MM.1S (cell line): ENCODE results near the gene FBP1.

Experiments
- DNase-seq: peaks from one replicate; pipeline ENCODE4 v3.0.0-alpha.2; 2015
- H2AFZ ChIP-seq: fragments of 300-600 bp; sonication (generic); 2 replicates; pipeline ENCODE4 v1.6.0; 2016; ENCODE audit warnings: antibody characterized with exemption, low read length
- H3F3A ChIP-seq: fragments of 300-600 bp; sonication (generic); 2 replicates; pipeline ENCODE4 v1.6.1; 2016; ENCODE audit warnings: mild to moderate bottlenecking, antibody characterized with exemption, low read length, moderate library complexity, mixed read lengths; ENCODE audit not compliant: insufficient read depth
- H3K27ac ChIP-seq: fragments of 300-600 bp; sonication (generic); 2 replicates; pipeline ENCODE4 v1.5.1; 2016; ENCODE audit warnings: mild to moderate bottlenecking, low read length
- H3K27me3 ChIP-seq: fragments of 300-600 bp; sonication (generic); replicated peaks from 2 replicates; pipeline ENCODE4 v1.6.0; 2016; ENCODE audit warnings: low read length; ENCODE audit not compliant: insufficient read depth
- H3K36me3 ChIP-seq: fragments of 300-600 bp; sonication (generic); replicated peaks from 2 replicates; pipeline ENCODE4 v1.6.1; 2016; ENCODE audit warnings: mild to moderate bottlenecking, low read length, mixed read lengths; ENCODE audit not compliant: insufficient read depth
- H3K4me1 ChIP-seq: fragments of 300-600 bp; sonication (generic); 2 replicates; pipeline ENCODE4 v1.6.1; 2016; ENCODE audit warnings: low read length, mixed read lengths
- H3K4me2 ChIP-seq: fragments of 300-600 bp; sonication (generic); 2 replicates; pipeline ENCODE4 v1.6.0; 2016; ENCODE audit warnings: low read depth, low read length
- H3K4me3 ChIP-seq: fragments of 300-600 bp; sonication (generic); 2 replicates; pipeline ENCODE4 v1.5.1; 2016; ENCODE audit warnings: low read length, mixed read lengths
- H3K79me2 ChIP-seq: fragments of 300-600 bp; sonication (generic); 2 replicates; pipeline ENCODE4 v1.6.1; 2016; ENCODE audit warnings: mixed run types, low read length, mixed read lengths
- H3K9ac ChIP-seq: fragments of 300-600 bp; sonication (generic); 2 replicates; pipeline ENCODE4 v1.6.1; 2016; ENCODE audit warnings: low read length, mixed read lengths
- H3K9me2 ChIP-seq: fragments of 300-600 bp; sonication (generic); replicated peaks from 2 replicates; pipeline ENCODE4 v1.6.1; 2016; ENCODE audit warnings: mild to moderate bottlenecking, low read length, mixed read lengths; ENCODE audit not compliant: insufficient read depth
- H3K9me3 ChIP-seq: fragments of 300-600 bp; sonication (generic); replicated peaks from 2 replicates; pipeline ENCODE4 v1.6.1; 2016; ENCODE audit warnings: mild to moderate bottlenecking, low read length, mixed read lengths; ENCODE audit not compliant: insufficient read depth
- H4K20me1 ChIP-seq: fragments of 300-600 bp; sonication (generic); 2 replicates; pipeline ENCODE4 v1.6.1; 2016; ENCODE audit warnings: mild to moderate bottlenecking, low read length, moderate library complexity, mixed read lengths; ENCODE audit not compliant: insufficient read depth
- CTCF ChIP-seq: fragments of 300-600 bp; sonication (generic); IDR thresholded peaks from 2 replicates; pipeline ENCODE4 v1.5.1; 2016; ENCODE audit warnings: antibody characterized with exemption, low read length, mixed read lengths
- EZH2 ChIP-seq: fragments of 300-600 bp; sonication (generic); optimal IDR thresholded peaks from 2 replicates; pipeline ENCODE3; 2017; ENCODE audit warnings: low read depth, mild to moderate bottlenecking, antibody characterized with exemption, low read length, mixed read lengths
- EZH2phosphoT487 ChIP-seq: fragments of 300-600 bp; sonication (generic); IDR thresholded peaks from 2 replicates; pipeline ENCODE4 v1.6.1; 2018; ENCODE audit warnings: antibody characterized with exemption, low read length

FBP1 gene

GRCh38 chr9:94622087-94622800 is 17.1 kb downstream of the FBP1 start:
- H3K36me3 ChIP-seq = no peaks in the 10 kb centered on the region

GRCh38 chr9:94619026-94619425 is 20.3 kb downstream of the FBP1 start:
- TF ChIP-seq EZH2 (no peak), EZH2phosphoT487 (no peak), CTCF (no peak)
- Histone ChIP-seq H3K9ac (no peak overlapping the region), H3K4me1 (no peaks in the 10 kb centered on the region), H4K20me1 (no peaks in the 10 kb centered on the region), H3K27ac (no peak overlapping the region), H3K4me3 (no peak overlapping the region), H3K36me3 (no peaks in the 10 kb centered on the region), H2AFZ (no peak overlapping the region), H3K4me2 (no peak overlapping the region), H3K9me2 (no peaks in the 10 kb centered on the region), H3K79me2 (no peaks in the 10 kb centered on the region), H3F3A (no peaks in the 10 kb centered on the region), H3K9me3 (no peaks in the 10 kb centered on the region), H3K27me3 (no peaks in the 10 kb centered on the region)
- no peak for DNase-seq

More at GRCh38 chr9:94622087-94622800, 17.1 kb downstream of the FBP1 start:
- no peak overlapping the region for H2AFZ ChIP-seq
- no peaks in the 10 kb centered on the region for H3K4me1 ChIP-seq
- no peak overlapping the region for H3K4me3 ChIP-seq
- H3K27ac ChIP-seq = no peak overlapping the region
- no peak for DNase-seq
- H3K79me2 ChIP-seq = no peaks in the 10 kb centered on the region
- no peaks in the 10 kb centered on the region for H3F3A ChIP-seq
- no peak for TF ChIP-seq EZH2
- no peak for TF ChIP-seq CTCF
- TF ChIP-seq EZH2phosphoT487 = no peak
- H3K4me2 ChIP-seq = no peak overlapping the region
- H3K9me3 ChIP-seq = no peaks in the 10 kb centered on the region
- no peaks in the 10 kb centered on the region for H3K9me2 ChIP-seq
- no peaks in the 10 kb centered on the region for H4K20me1 ChIP-seq
- no peak overlapping the region for H3K9ac ChIP-seq
- H3K27me3 ChIP-seq = no peaks in the 10 kb centered on the region

GRCh38 chr9:94613003-94613402 is 26.3 kb downstream of the FBP1 start:
- H3K27me3 ChIP-seq = no peaks in the 10 kb centered on the region
- no peaks in the 10 kb centered on the region for H3K36me3 ChIP-seq
- no peaks in the 10 kb centered on the region for H3F3A ChIP-seq
- H2AFZ ChIP-seq = no peak overlapping the region
- TF ChIP-seq CTCF = 0 out of 2 replicates have a peak, but pooled peaks have one; percentile 8
- no peak for TF ChIP-seq EZH2phosphoT487
- TF ChIP-seq EZH2 = no peak
- H4K20me1 ChIP-seq = no peaks in the 10 kb centered on the region
- no peaks in the 10 kb centered on the region for H3K9me2 ChIP-seq
- no peaks in the 10 kb centered on the region for H3K9me3 ChIP-seq
- no peak overlapping the region for H3K4me3 ChIP-seq
- H3K4me1 ChIP-seq = peaks cover 9% of the 10 kb centered on the region; the same call in 1 of the 2 replicates
- no peak overlapping the region for H3K9ac ChIP-seq
- no peaks in the 10 kb centered on the region for H3K79me2 ChIP-seq
- no peak for DNase-seq
- H3K4me2 ChIP-seq = no peak overlapping the region
- H3K27ac ChIP-seq = no peak overlapping the region
